WTC11 (cell line): ENCODE results near the gene APOBEC3B. TPM values are rescaled to one million over a fixed set of nuclear protein-coding genes. Genes with fewer than 3 reads are reported as not detected.

ENCODE experiments used
- ATAC-seq: fragments of 200-7000 bp; cut with Tn5 transposase; 2 replicates; pipeline ENCODE4 v1.10.0; 2021; ENCODE audit warnings: mild to moderate bottlenecking, moderate library complexity
- CTCF ChIA-PET: fragments of 300-600 bp; sonication (Branson Sonifier 250); formaldehyde crosslinking; loops from one replicate; lab custom pipeline; 2021; ENCODE audit warnings: antibody characterized with exemption; lab: Charles Lee
- POLR2A ChIA-PET: fragments of 350-600 bp; sonication (Branson Sonifier 250); formaldehyde crosslinking; loops from one replicate; lab custom pipeline; 2021; ENCODE audit warnings: antibody characterized with exemption; lab: Charles Lee
- DNase-seq: peaks from one replicate; pipeline ENCODE4 v3.0.0; 2021; ENCODE audit warnings: low spot score
- H3K27ac Mint-ChIP-seq: 2 replicates; pipeline ENCODE4 v1.8.0; 2021; ENCODE audit warnings: mixed read lengths
- H3K27me3 Mint-ChIP-seq: 2 replicates; pipeline ENCODE4 v1.8.0; 2021; ENCODE audit warnings: low read depth, mild to moderate bottlenecking, moderate library complexity, mixed read lengths
- H3K36me3 Mint-ChIP-seq: 2 replicates; pipeline ENCODE4 v1.8.0; 2021; ENCODE audit warnings: mixed read lengths
- H3K4me1 Mint-ChIP-seq: 2 replicates; pipeline ENCODE4 v1.8.0; 2022; ENCODE audit warnings: mixed read lengths
- H3K4me3 Mint-ChIP-seq: 2 replicates; pipeline ENCODE4 v1.8.0; 2021; ENCODE audit warnings: mild to moderate bottlenecking, moderate library complexity, mixed read lengths
- H3K9me3 Mint-ChIP-seq: 2 replicates; pipeline ENCODE4 v1.8.0; 2021; ENCODE audit warnings: mixed read lengths
- ARID4B ChIP-seq: sonication (generic); formaldehyde crosslinking; IDR thresholded peaks from 2 replicates; pipeline ENCODE4 v1.8.0; 2023; ENCODE audit warnings: missing genetic modification reagents, mild to moderate bottlenecking, borderline replicate concordance
- CDX4 ChIP-seq: fragments of 250-450 bp; sonication (Bioruptor Pico); IDR thresholded peaks from 2 replicates; pipeline ENCODE4 v1.9.0; 2021; ENCODE audit warnings: moderate library complexity, mild to moderate bottlenecking, inconsistent platforms, borderline replicate concordance
- CREM ChIP-seq: sonication (generic); formaldehyde crosslinking; IDR thresholded peaks from 2 replicates; pipeline ENCODE4 v1.8.1; 2022; ENCODE audit warnings: mild to moderate bottlenecking, missing genetic modification reagents, moderate library complexity
- EMX1 ChIP-seq: fragments of 250-450 bp; sonication (Bioruptor Pico); IDR thresholded peaks from 2 replicates; pipeline ENCODE4 v1.8.0; 2021; ENCODE audit warnings: mild to moderate bottlenecking
- FOXP1 ChIP-seq: sonication (generic); formaldehyde crosslinking; IDR thresholded peaks from 2 replicates; pipeline ENCODE4 v1.8.0; 2022; ENCODE audit warnings: missing genetic modification reagents, mild to moderate bottlenecking, moderate library complexity, borderline replicate concordance
- HMGXB4 ChIP-seq: sonication (generic); formaldehyde crosslinking; IDR thresholded peaks from 2 replicates; pipeline ENCODE4 v1.8.1; 2023; ENCODE audit warnings: mild to moderate bottlenecking, moderate library complexity, missing genetic modification reagents
- NFATC4 ChIP-seq: fragments of 250-450 bp; sonication (Bioruptor Pico); IDR thresholded peaks from 2 replicates; pipeline ENCODE4 v1.9.0; 2021; ENCODE audit warnings: mild to moderate bottlenecking
- RELA ChIP-seq: sonication (generic); formaldehyde crosslinking; IDR thresholded peaks from 2 replicates; pipeline ENCODE4 v1.8.1; 2022; ENCODE audit warnings: missing genetic modification reagents, mild to moderate bottlenecking, borderline replicate concordance
- SOX15 ChIP-seq: fragments of 250-450 bp; sonication (Bioruptor Pico); IDR thresholded peaks from 2 replicates; pipeline ENCODE4 v1.9.0; 2021; ENCODE audit warnings: mild to moderate bottlenecking
- STAT6 ChIP-seq: sonication (generic); formaldehyde crosslinking; conservative IDR thresholded peaks from 2 replicates; pipeline ENCODE4 v1.8.1; 2023; ENCODE audit warnings: mild to moderate bottlenecking, low read depth, missing genetic modification reagents, moderate library complexity
- TCF7 ChIP-seq: sonication (generic); formaldehyde crosslinking; IDR thresholded peaks from 2 replicates; pipeline ENCODE4 v1.8.0; 2022; ENCODE audit warnings: mild to moderate bottlenecking, low read depth, missing genetic modification reagents, moderate library complexity
- TEAD4 ChIP-seq: sonication (generic); formaldehyde crosslinking; IDR thresholded peaks from 2 replicates; pipeline ENCODE4 v1.8.0; 2022; ENCODE audit warnings: mild to moderate bottlenecking, missing genetic modification reagents
- ZNF219 ChIP-seq: sonication (generic); formaldehyde crosslinking; IDR thresholded peaks from 2 replicates; pipeline ENCODE4 v1.8.0; 2023; ENCODE audit warnings: missing genetic modification reagents, mild to moderate bottlenecking, borderline replicate concordance
- ZNF232 ChIP-seq: sonication (generic); formaldehyde crosslinking; IDR thresholded peaks from 2 replicates; pipeline ENCODE4 v1.8.0; 2022; ENCODE audit warnings: mild to moderate bottlenecking, missing genetic modification reagents
- ZNF263 ChIP-seq: sonication (generic); formaldehyde crosslinking; IDR thresholded peaks from 2 replicates; pipeline ENCODE4 v1.8.1; 2022; ENCODE audit warnings: low read depth, mild to moderate bottlenecking, moderate library complexity, missing genetic modification reagents
- ZNF512 ChIP-seq: sonication (generic); formaldehyde crosslinking; IDR thresholded peaks from 2 replicates; pipeline ENCODE4 v1.8.1; 2022; ENCODE audit warnings: missing genetic modification reagents, borderline replicate concordance
- ZSCAN18 ChIP-seq: fragments of 250-450 bp; sonication (Bioruptor Pico); IDR thresholded peaks from 2 replicates; pipeline ENCODE4 v2.1.2; 2022; ENCODE audit warnings: mild to moderate bottlenecking, moderate library complexity
- total RNA-seq: library from RNA; stranded (reverse); gene quantifications from 3 replicates; pipeline ENCODE4 v1.2.3, GENCODE V29; 2021

APOBEC3B gene
- total RNA-seq, 1 experiment from 2014 or later: 4.0 TPM

GRCh38 chr22:38955926-38956325 lies 26.2 kb upstream of the APOBEC3B start:
- POLR2A ChIA-PET: no interaction called here
- CTCF ChIA-PET: interaction anchor here (1.6 kb wide), 1 partner anchor 187 kb away, joined by 4 read pairs; no protein-coding TSS in a partner anchor
- Mint-ChIP-seq H3K27ac (no peak overlapping the region), H3K4me3 (no peak overlapping the region), H3K9me3 (no peaks in the 10 kb centered on the region), H3K4me1 (peaks cover 3% of the 10 kb centered on the region; the same call in 1 of the 2 replicates), H3K36me3 (no peaks in the 10 kb centered on the region), H3K27me3 (peaks cover 4% of the 10 kb centered on the region)
- no peak for TF ChIP-seq TEAD4
- TF ChIP-seq EMX1 (CRISPR knock-in tag): no peak
- no peak for TF ChIP-seq HMGXB4 (CRISPR knock-in tag)
- no peak for TF ChIP-seq ZNF232 (CRISPR knock-in tag)
- no peak for TF ChIP-seq ARID4B (CRISPR knock-in tag)
- TF ChIP-seq CREM (CRISPR knock-in tag): no peak
- TF ChIP-seq TCF7 (CRISPR knock-in tag): no peak
- no peak for TF ChIP-seq ZSCAN18 (CRISPR knock-in tag)
- no peak for TF ChIP-seq CDX4
- TF ChIP-seq NFATC4 (CRISPR knock-in tag): no peak
- TF ChIP-seq SOX15: no peak
- no peak for TF ChIP-seq STAT6 (CRISPR knock-in tag)
- TF ChIP-seq FOXP1 (CRISPR knock-in tag): no peak
- TF ChIP-seq RELA (CRISPR knock-in tag): no peak
- TF ChIP-seq ZNF219 (CRISPR knock-in tag): no peak
- TF ChIP-seq ZNF263: no peak
- TF ChIP-seq ZNF512 (CRISPR knock-in tag): no peak
- no peak for DNase-seq
- ATAC-seq: no peak
